IPS DF 4.7 (cell line): Measurements from ENCODE around the gene POLE.

ENCODE experiments used
- DNase-seq: peaks from one replicate; pipeline ENCODE4 v3.0.0-alpha.2; 2013; ENCODE audit warnings: low spot score; ENCODE audit errors: extremely low read depth

Gene POLE

GRCh38 chr12:132653567-132654290 lies 33.4 kb downstream of the POLE start:
- no peak for DNase-seq

GRCh38 chr12:132651444-132652100 lies 35.6 kb downstream of the POLE start:
- DNase-seq, result no peak

GRCh38 chr12:132649226-132649945 lies 37.8 kb downstream of the POLE start:
- DNase-seq, result no peak

- no peak for DNase-seq
These were observed 38.4 kb downstream of the POLE start for GRCh38 chr12:132648616-132649225.

- no peak for DNase-seq
These were observed 39.3 kb downstream of the POLE start for GRCh38 chr12:132647858-132648257.

- no peak for DNase-seq
These were observed 40.3 kb downstream of the POLE start for GRCh38 chr12:132646850-132647249.

GRCh38 chr12:132642846-132643835 lies 44.0 kb downstream of the POLE start:
- DNase-seq, result no peak

GRCh38 chr12:132641811-132642650 lies 45.1 kb downstream of the POLE start:
- DNase-seq, result no peak

GRCh38 chr12:132640936-132641335 lies 46.2 kb downstream of the POLE start:
- DNase-seq, result no peak

- no peak for DNase-seq
These were observed 47.1 kb downstream of the POLE start for GRCh38 chr12:132639956-132640520.

GRCh38 chr12:132638541-132639408 lies 48.4 kb downstream of the POLE start:
- no peak for DNase-seq

GRCh38 chr12:132637811-132638210 lies 49.3 kb downstream of the POLE start:
- DNase-seq, result no peak

- DNase-seq, result no peak
These were observed 51.8 kb downstream of the POLE start for GRCh38 chr12:132635076-132635955.

GRCh38 chr12:132634411-132634990 lies 52.6 kb downstream of the POLE start:
- DNase-seq, result no peak

GRCh38 chr12:132633901-132634300 lies 53.2 kb downstream of the POLE start:
- DNase-seq, result no peak

GRCh38 chr12:132633398-132633797 lies 53.7 kb downstream of the POLE start:
- no peak for DNase-seq
